ENCODE measurements around the gene CCL21.

CCL21 gene

DNA sequence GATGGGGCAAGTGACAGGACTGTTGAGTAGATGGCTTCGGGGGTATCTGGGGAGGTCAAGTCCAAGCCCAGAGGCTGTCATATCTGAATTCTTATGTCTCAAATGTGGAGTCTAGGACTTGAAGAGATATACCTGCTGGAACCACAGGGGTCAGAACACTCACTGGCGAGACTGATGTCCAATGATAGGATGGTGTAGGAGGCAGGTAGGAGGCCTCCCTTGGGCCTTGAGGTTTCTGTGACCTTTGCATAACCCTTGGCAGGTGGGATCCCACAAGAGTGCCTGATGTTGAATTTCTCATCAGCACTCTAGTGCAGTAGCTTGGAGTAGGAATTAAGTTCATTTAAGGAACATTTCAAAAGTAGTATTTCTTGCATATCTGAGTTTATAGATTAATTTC is 2.8 kb downstream of the CCL21 start:
- DNase-seq (ENCODE audit: low read depth) = no peak

DNA sequence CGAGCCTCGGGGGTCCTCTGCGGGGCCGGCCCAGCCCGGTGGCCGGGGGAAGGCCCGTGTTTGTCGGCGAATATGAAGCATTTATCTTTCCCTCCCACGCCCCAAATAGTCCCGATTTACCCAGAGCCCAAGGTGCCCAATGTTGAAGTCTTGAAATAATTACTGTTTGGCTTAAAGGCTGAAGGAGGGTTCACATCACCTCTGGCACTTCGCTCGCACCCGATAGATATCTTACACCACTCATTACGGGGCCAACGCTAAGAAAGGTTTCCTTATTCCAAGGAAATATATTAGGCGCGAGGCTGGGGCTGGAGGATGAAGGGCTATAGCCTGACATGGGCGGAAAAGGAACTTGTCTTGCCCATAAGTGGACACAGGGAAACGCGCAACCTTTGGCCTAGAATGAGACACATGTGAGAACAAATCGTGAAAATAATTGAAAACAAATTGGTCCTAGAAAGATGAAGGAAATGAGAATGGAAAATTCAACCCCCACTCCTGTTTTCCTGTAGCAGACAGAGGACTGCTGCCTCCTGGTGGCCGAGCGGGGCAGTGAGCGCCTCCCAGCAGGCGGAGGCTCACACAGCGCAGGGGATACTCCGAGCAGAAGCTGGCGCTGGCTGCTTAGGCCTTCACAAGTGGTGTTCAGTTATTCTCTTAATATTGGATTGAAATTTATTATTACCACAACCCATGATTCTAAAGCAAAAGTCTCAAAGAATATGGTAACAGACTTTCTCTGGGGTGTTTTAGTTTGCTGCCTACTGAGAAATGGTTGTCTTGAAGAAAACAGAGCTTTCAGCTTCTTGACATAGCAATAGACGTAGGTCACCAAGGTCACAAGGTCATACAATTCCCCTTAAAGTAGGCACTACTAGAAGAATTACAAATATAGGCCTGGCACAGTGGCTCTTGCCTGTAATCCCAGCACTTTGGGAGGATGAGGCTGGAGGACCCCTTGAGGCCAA is 7.9 kb downstream of the CCL21 start:
- DNase-seq (ENCODE audit: low read depth) = peak; percentile 84

DNA sequence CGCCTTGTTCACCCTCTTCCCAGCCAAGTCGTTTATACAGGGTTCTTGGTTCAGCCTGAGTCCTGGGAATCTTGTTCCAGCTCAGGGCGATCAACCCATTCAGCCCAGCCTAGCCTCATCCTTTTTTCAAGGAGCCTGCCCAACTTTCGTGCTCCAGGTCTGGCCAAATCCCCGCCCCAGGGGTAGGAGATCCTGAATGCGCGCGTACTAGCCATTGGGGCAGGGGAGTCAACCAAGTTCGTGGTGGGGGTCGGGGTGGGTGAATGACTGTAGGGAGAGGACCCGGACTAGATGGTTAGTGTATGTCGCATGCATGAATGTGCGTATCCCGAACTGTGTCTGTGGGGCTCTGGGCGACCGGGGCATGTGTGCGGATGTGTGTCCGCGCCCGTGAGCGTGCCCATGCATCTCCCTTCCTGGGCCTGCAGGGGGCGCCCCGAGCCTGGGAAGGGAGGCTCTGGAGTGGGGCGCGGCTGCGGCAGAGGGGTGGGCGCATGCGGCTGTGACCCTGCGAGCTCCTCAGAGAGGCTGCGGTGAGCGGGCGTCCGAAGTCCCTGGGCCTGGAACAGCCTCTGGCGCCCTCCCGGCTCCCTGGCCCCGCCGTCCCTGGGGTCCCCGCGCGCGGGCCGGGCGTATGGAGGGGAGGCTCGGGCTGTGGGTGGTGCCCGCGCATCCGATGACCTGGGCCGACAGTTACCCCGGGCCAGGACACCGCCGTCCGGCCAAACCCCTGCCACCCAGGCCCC is 8.7 kb downstream of the CCL21 start:
- DNase-seq (ENCODE audit: low read depth) = peak; percentile 49

DNA sequence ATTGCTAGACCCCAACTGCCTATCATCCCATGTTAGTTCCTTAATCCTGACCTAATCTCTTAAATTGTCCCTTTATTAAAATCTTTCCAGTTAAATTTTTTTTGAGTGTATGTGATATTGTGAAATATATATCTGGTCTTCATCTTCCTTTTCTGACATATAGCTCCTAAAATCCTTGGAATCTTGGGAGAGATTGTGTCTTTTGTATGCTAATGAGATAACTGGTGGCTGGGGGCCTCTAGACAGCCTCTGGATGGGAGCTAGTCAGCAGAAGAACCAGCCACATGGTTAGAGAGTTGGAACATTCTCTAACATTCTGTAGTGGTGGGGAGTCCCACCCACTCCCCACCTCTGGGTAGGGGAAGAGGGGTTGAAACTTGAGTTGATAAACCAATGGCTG is 15.1 kb downstream of the CCL21 start:
- DNase-seq (ENCODE audit: low read depth) = no peak

DNA sequence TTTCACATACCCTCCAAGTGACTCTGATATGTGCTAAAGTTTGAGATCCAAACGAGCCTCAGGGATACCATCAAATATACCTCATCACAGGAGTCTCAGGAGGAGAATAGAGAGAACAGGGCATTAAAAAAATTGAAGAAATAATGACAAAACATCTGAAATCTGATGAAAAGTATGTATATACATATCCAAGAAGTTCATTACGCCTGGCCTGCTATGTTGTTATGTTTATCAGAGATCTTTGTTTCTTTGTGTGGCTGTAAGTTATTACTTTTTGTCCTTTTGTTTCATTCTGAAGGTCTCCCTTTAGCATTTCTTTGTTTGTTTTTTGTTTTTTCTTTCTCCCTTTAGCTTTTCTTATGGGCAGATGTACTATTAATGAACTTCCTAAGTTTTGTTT is 16.4 kb downstream of the CCL21 start:
- DNase-seq (ENCODE audit: low read depth) = no peak

DNA sequence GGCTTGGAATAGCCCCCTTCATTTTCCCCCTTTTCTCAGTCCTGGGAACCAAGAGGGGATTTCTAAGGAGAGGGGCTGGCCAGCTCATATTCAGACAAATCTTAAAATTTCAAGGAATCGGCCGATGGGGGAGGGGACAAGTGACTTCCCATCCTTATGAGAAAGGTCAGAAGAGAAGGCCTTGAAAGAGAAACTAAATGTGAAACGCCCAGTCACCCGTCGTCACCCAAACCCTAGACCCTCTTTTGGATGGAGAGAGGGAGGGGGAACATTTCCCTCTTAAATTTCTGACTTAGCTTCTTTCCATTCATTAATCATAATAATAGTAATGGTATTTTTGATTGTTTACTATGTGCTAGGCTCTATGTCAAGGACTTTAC is 18.0 kb downstream of the CCL21 start:
- DNase-seq (ENCODE audit: low read depth) = no peak

DNA sequence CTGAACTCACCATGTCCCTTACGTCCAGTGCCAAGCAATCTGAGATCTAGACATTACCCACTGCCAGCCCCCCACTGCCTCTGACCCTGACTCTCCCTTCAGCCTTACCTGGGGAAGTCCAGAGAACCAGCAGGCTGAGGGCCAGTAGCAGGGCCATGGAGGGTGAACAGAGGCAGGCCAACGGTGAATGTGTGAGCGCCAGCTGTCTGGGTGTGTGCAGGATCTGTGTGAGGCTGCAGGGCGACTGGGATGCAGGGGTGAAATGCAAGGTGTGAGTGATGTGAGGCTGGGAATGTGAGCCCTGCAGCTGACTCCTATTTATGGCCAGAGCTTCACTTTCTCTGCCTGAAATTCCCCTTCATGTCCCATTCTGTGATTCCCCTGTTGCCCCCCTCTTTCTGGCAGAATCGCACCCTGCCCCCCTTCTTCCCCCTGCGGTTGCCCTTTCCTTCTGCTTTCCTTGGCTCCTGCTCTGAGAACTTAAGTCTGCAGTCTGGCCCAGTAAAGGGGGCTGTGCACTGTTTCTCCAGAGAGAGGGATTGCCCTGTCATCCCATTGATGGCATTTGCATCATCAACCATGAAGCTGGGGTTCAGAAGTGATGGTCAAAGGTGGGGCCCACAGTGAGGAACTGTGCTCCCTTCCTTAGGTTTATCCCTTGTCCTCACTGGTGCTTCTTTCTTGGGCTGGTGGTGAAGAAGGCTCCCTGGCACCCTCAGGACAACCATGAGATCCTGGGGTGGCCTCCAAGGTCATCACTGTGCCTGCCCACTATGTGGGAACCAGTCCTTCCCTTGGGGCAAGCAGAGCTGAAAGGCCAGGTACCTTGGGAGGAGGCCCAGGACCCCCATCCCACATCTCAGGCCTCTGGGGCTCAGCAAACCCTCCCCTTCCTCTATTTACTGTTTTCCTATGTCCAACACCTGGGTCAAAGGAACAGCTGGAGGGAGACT is 18.7 kb downstream of the CCL21 start, which contains the start of gene CCL19:
CCL19 (minus strand) TSS at position 294 of the 953 bp plus-strand sequence; CDS start at position 157, 137 bp downstream.
- no peak for DNase-seq (ENCODE audit: low read depth)

DNA sequence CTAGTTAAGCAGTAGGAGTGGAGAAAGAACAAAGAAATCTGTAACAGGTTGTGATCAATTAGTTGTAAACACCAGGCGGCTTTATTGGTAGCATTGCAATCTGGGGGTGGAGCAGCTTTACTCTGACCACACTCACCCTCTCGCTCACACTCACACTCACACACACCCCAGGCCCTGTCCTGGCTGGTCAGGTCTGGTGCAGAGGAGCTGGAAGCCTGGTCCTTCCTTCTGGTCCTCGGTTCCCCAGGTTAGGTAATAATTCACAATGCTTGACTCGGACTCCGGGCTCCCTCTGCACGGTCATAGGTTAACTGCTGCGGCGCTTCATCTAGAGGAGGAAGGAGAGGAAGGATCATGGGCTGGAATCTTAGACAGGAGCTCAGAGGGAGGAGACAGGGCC is 20.4 kb downstream of the CCL21 start:
- DNase-seq (ENCODE audit: low read depth) = no peak

DNA sequence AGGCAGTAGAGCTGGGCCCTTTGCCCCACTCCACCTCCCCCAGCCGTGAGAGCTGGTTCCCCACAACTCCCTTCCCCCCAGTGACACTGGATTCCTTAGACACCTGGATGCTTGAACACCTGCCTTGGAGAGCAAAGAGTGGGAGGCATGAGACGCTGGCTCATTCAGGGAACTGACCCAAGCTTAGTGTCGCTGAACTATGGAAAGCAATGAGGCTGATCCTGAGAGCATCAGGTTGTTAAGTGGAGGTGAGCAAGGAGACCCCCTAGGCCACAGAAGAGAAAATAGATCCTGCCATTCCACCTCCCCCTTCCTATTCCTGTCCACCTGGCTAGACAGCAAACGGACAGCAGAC is 20.8 kb downstream of the CCL21 start:
- no peak for DNase-seq (ENCODE audit: low read depth)

DNA sequence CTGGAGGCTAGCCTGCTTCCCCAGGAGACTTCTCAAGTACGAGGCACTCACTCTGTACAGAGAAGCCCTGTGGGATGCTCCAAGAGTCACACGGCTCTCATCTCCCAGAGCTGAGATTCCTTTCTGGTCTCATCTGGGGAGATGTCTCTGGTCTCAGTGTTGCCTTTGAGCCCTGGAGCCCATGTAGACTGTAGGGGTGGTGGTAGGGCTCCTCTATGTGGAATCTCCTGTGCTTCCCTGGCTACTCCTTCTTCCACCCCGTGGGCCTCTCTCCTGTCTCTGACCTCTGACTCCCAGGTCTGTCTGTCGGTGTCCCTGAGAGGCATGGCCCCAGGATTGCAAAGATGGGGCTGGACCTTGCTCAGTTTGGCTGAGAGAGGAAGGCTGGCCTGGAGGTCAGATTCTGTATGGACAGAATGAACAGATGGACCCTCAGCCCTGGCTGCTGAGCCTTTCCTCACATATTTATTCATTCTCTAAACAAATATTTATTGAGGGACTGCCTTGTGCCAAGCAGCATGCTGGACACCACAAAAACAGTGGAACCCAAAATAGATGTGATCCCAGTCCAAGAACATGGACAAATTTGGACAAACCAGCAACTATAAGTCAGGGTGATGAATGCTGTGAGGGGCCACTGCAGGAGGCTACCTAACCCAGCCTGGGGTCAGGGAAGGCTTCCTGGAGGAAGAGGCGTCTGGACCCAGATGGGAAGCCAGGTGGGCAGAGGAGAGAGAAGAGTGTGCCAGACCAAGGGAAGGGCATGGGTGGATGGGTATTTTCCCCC is 21.4 kb downstream of the CCL21 start:
- DNase-seq (ENCODE audit: low read depth) = no peak

DNA sequence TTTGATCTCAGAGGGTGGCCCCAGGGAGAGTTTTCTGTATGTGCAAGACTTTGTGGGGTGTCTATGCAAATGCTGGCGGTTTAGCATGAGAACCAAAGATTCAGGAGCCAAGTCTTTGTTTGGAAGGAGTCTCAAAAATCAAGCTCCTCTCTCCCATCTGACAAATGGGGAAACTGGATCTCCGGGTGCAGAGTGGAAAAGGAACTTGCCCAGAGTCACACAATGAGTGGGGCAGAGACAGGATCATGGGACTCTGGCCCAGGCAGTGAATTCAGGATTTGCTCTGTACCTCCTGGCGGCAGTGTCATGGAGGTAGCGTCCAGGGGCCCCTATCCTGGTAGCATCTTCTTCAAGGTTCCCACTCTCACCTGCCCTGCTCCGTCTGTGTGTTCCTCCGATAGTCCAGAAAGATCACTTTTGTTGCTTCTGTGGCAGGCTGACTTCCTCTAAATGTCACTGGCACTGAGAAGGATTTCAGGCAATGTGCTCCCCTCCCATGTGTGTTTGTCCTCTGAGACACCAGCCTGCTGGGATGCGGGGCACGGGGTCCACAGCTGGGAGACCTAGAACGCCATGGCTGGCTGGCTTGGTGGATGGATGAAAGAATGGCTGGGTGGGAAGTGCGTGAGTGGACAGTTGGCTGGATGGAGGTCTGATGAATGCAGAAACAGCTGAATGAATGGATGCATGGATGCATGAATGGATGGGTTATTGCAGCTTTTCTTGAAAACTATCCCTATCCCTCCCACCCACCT is 22.5 kb downstream of the CCL21 start:
- no peak for DNase-seq (ENCODE audit: low read depth)

DNA sequence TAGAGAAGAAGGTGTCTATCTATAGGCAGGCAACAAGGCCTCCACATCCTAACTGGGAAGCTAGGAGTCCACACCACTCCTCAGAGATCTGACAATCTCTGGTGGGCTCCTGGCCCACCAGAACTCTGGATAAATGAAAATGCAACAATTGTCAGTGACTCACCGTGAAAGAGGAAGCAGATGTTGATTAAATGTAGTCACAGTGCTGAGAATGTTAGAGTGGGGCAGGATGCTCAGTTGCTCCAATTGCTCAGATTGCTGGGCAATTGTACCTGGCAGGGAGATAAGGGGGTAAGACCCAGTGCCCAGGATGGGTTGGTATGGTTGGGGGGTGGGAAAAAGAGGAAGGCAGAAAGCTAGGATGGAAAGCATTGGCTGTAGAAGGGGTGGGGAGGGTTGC is 23.2 kb downstream of the CCL21 start:
- no peak for DNase-seq (ENCODE audit: low read depth)

DNA sequence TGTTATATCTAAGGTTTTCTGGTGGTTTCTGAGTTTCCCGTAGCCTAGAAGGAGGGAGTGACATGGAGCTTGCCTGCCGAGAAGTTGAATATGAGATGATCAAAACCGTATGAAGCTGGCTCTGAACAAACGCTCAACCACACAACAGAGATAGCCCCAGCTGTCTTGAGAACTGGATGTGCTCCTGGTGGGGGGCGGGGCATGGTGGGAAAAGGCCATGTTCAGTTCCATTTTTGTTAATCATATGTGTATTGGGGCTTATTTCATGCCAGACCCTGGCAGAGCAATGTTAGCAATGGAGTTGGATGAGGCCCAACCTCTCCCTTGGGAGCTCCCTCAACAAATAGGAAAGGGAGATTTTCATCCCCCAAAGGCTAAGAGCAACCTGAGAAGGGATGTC is 23.7 kb downstream of the CCL21 start:
- DNase-seq (ENCODE audit: low read depth) = no peak

DNA sequence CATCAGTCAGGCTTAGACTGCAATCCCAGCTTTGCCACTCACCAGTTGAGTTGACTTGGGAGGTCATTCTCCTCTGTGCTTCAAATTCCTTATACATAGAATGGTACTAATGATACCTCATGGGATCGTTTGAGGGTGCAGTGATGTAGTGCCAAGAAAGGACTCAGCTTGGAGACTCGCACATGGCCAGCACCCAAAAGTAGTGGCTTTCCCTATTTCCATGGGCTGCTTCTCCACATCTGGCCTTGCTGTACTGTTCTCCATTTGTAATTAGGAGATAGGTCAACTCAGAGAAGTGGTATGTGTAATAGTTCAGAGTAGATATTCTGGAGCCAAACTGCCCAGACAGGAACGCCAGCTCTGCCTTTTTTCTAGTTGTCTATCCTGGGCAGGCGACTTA is 24.3 kb downstream of the CCL21 start:
- no peak for DNase-seq (ENCODE audit: low read depth)

DNA sequence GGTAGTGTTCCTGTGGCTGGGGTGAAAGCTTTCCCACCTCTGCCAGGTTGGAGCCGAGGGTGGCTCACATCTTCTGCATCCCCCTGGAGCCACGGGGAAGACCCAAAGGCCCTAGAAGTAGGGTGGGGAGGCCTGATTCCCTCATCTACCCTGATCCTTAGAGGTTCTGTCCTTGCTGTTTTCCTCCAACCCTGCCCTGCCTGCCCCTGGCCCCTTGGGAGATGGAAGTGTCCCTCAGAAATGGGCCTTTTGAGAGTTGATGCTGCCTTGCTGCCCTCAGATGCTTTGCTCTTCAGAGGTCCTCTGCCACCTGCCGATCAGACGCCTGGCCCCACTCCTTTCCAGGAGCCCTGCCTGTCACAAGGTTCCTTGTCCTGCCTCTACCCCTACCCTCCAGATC is 25.1 kb downstream of the CCL21 start:
- DNase-seq (ENCODE audit: low read depth) = no peak

DNA sequence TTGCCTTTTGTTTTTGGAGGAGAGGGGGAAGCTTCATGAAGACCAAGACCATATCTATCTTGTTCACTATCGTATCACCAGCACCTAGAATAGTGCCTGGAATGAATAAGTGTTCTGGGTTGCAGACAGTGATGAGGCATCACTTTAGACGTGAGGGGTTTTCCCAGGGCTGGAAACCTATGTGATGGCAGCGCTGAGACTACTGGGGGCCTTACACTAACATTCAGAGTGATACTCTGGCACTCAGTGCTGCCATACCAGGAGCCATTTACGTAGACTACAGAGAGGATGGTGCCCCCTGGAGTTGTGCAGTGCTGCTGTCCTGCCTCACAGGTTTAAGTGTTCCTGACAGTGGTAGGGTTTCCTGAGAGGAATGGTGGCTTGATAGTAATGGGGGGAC is 25.8 kb downstream of the CCL21 start:
- DNase-seq (ENCODE audit: low read depth) = no peak

DNA sequence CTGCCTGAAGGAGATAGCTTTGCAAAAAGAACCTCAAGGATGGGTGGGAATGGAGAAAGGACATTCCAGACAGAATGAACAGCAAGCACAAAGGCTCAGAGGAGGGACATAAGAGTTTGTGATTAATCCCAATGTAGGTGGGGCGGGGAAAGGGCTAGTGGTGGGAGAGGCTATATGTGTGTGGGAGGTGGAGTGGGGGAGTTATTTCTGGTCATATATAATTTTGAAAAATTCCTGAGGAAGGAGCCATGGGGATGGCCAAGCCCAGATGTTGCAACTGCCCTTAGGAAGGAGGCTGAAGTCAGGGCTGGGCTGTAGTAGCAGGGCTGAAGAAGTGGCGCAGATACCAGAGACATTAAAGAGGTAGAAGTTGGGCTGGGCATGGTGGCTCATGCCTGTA is 34.1 kb downstream of the CCL21 start:
- DNase-seq (ENCODE audit: low read depth) = no peak

DNA sequence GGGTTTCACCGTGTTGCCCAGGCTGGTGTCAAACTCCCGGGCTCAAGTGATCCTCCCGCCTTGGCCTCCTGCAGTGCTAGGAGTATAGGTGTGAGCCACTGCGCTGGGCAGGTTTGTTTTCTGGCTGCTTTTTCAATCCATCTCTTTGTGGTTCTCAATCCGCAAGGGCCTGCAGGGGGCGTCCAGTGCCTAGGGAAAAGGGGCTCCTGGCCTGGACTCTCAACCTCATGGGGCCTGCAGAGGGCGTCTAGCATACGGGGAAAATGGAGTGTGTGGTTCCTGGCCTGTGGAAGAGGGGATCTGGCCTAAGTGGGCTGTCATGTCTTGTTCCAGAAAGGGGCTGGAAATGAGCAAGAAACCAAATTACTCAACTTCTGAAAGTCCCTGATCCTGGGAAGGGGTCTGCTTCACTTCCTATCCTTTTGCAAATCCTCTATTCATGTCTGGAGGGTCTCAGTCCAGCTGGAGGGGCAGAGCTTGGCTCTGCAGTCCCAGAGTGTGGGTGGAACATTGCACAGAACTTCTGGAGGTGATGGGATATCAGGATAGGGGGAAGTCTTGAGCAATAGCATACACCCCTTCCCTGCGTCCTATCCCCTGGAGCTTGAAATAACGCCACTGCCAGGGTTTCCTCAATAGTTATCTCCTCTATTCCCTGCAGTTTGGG is 34.8 kb downstream of the CCL21 start:
- peak; percentile 67 for DNase-seq (ENCODE audit: low read depth)

DNA sequence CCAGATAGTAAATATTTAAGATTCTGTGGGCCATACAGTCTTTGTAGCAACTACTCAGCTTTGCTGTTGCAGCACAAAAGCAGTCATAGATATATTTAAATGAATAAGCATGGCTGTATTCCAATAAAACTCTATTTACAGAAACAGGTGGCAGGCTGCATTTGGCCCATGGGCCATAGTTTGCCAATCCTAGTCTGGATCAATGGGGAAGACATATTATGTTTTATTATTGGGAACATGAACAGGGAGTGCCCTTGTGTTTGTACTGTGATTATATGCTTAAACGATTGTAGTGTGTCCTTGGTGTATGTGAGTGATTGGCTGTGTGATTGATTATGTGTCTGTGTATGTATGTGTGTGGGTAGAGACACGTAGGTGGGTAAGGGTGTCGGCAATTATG is 35.5 kb downstream of the CCL21 start:
- no peak for DNase-seq (ENCODE audit: low read depth)

DNA sequence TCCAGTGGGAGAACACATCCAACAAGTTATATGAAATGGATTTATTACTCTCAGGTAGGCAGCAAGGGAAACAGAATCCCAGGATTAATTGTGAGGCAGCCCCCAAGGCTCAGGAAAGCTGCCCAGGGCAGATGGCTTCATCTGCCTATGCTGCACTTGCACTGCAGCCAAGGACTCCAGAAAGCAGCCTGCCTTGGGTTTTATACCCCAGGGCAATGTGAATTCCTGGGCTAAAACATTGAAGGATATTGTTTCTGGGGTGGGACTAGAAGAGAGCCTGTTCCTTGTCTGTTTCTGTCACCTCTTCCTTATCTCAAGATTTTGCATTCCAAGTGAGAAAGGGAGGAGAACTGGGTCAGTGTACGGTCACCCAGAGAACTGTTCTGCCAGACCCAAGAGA is 38.6 kb downstream of the CCL21 start:
- DNase-seq (ENCODE audit: low read depth) = no peak

Measured in iris pigment epithelial cell (primary cell).